Thyroid gland (tissue), 4 donors: ENCODE results near the gene SYNJ2. TPM values are rescaled to one million over a fixed set of nuclear protein-coding genes. Genes with fewer than 3 reads are reported as not detected.

Experiments used
- DNase-seq, 2 donors: peaks; one replicate each; pipeline ENCODE4 v3.0.0-alpha.2; 2019
- H3K27ac ChIP-seq, 3 donors: fragments of 200-600 bp; sonication (generic); 1 replicate in 2 of 3; 2 replicates in 1 of 3; pipeline ENCODE4 v1.5.1; 2016 to 2019; ENCODE audit warnings: mild to moderate bottlenecking in 1 of 3, moderate library complexity in 1 of 3
- H3K27me3 ChIP-seq: fragments of 200-600 bp; sonication (generic); one replicate; pipeline ENCODE4 v1.5.1; 2019
- H3K36me3 ChIP-seq, 2 donors: fragments of 200-600 bp; sonication (generic); one replicate each; pipeline ENCODE4 v1.5.1; 2016 to 2019
- H3K4me1 ChIP-seq, 2 donors: fragments of 200-600 bp; sonication (generic); one replicate each; pipeline ENCODE4 v1.5.1; 2017 to 2019
- H3K4me3 ChIP-seq, 3 donors: fragments of 200-600 bp; sonication (generic); replicated peaks in 1 of 3; 1 replicate in 2 of 3; 2 replicates in 1 of 3; pipeline ENCODE4 v1.5.1; 2016; ENCODE audit warnings: mild to moderate bottlenecking in 1 of 3
- H3K9me3 ChIP-seq: fragments of 200-600 bp; sonication (generic); one replicate; pipeline ENCODE4 v1.5.1; 2017
- CTCF ChIP-seq, 6 experiments: fragments of 200-600 bp in 3 of 6; fragments of 450-650 bp in 3 of 6; sonication (generic) in 3 of 6; IDR thresholded peaks; one replicate each; pipeline ENCODE4 v1.5.1; 2016 to 2019; ENCODE audit warnings: antibody characterized with exemption in 6 of 6, mild to moderate bottlenecking in 2 of 6, inconsistent platforms in 1 of 6, moderate library complexity in 1 of 6
- POLR2A ChIP-seq, 2 donors: fragments of 450-650 bp; IDR thresholded peaks; one replicate each; pipeline ENCODE4 v1.6.1; 2017; ENCODE audit warnings: antibody characterized with exemption in 2 of 2, mild to moderate bottlenecking in 2 of 2, moderate library complexity in 1 of 2
- WGBS, 2 donors: methylation state at CpG; one replicate each; pipeline ENCODE4 v1.1.5; 2017; 5-methylcytosine and 5-hydroxymethylcytosine counted together
- intact Hi-C: fragments of 100-400 bp; cut with DNase I; formaldehyde crosslinking; loops from one replicate; pipeline ENCODE4 v1.15.1; 2023
- total RNA-seq, 4 donors: library from RNA; depleted of rRNA; stranded (reverse); fragments of >200 nt; gene quantifications; one replicate each; pipeline ENCODE4 v1.2.3, GENCODE V29; 2016

Gene SYNJ2
- total RNA-seq, 4 donors from 2014 or later = 11.3 to 22.7 (median 13.5) TPM

GRCh38 chr6:158018041-158018771 lies 36.5 kb downstream of the SYNJ2 start:
- DNase-seq = no peak
- Histone ChIP-seq H3K9me3 (no peaks in the 10 kb centered on the region), H3K4me3 (no peak overlapping the region), H3K4me1 (peaks cover 0 to 10% of the 10 kb centered on the region in 2 donors), H3K27ac (no peak overlapping the region), H3K27me3 (no peaks in the 10 kb centered on the region), H3K36me3 (no peaks in the 10 kb centered on the region)
- WGBS, 2 donors = 84 to 88% methylated on average over 19 of the region's 19 CpGs
- TF ChIP-seq CTCF (IDR thresholded peaks at IDR 0.05) (no peak), POLR2A (IDR thresholded peaks at IDR 0.05) (no peak)
- intact Hi-C loops = no loop called here

GRCh38 chr6:158018851-158019361 lies 37.2 kb downstream of the SYNJ2 start:
- TF ChIP-seq CTCF (IDR thresholded peaks at IDR 0.05) = no peak
- no peak for TF ChIP-seq POLR2A (IDR thresholded peaks at IDR 0.05)
- DNase-seq = no peak
- H3K27me3 ChIP-seq = no peaks in the 10 kb centered on the region
- H3K27ac ChIP-seq = no peak overlapping the region
- 87 to 88% methylated on average over 13 to 14 of the region's 15 CpGs for WGBS, 2 donors
- no peaks in the 10 kb centered on the region for H3K36me3 ChIP-seq
- no peaks in the 10 kb centered on the region for H3K9me3 ChIP-seq
- H3K4me3 ChIP-seq = no peak overlapping the region
- H3K4me1 ChIP-seq = peaks cover 0 to 10% of the 10 kb centered on the region in 2 donors
- intact Hi-C loops = no loop called here

GRCh38 chr6:158019416-158019815 lies 37.8 kb downstream of the SYNJ2 start:
- no peaks in the 10 kb centered on the region for H3K27me3 ChIP-seq
- intact Hi-C loops = no loop called here
- H3K4me1 ChIP-seq = peaks cover 0 to 10% of the 10 kb centered on the region in 2 donors
- no peak for DNase-seq
- no peaks in the 10 kb centered on the region for H3K9me3 ChIP-seq
- WGBS, 2 donors = 97 to 99% methylated on average over 5 to 7 of the region's 8 CpGs
- no peak for TF ChIP-seq CTCF (IDR thresholded peaks at IDR 0.05)
- no peak for TF ChIP-seq POLR2A (IDR thresholded peaks at IDR 0.05)
- H3K27ac ChIP-seq = no peak overlapping the region
- no peaks in the 10 kb centered on the region for H3K36me3 ChIP-seq
- H3K4me3 ChIP-seq = no peak overlapping the region

- Histone ChIP-seq H3K27ac (no peak overlapping the region), H3K36me3 (no peaks in the 10 kb centered on the region), H3K27me3 (no peaks in the 10 kb centered on the region), H3K9me3 (no peaks in the 10 kb centered on the region), H3K4me3 (no peak overlapping the region), H3K4me1 (peaks cover 0 to 10% of the 10 kb centered on the region in 2 donors)
- WGBS, 2 donors = 90 to 95% methylated on average over 6 of the region's 6 CpGs
- intact Hi-C loops = no loop called here
- DNase-seq = no peak
- no peak for TF ChIP-seq POLR2A (IDR thresholded peaks at IDR 0.05)
- TF ChIP-seq CTCF (IDR thresholded peaks at IDR 0.05) = no peak
Observed at GRCh38 chr6:158020272-158020711, 38.6 kb downstream of the SYNJ2 start.

GRCh38 chr6:158020811-158021210 lies 39.1 kb downstream of the SYNJ2 start:
- TF ChIP-seq CTCF (IDR thresholded peaks at IDR 0.05) = no peak
- no peak for TF ChIP-seq POLR2A (IDR thresholded peaks at IDR 0.05)
- WGBS, 2 donors = 82 to 88% methylated on average over 2 of the region's 2 CpGs

More at GRCh38 chr6:158020811-158021210, 39.1 kb downstream of the SYNJ2 start:
- Histone ChIP-seq H3K4me1 (peaks cover under 1 to 13% of the 10 kb centered on the region in 2 donors), H3K9me3 (no peaks in the 10 kb centered on the region), H3K27ac (no peak overlapping the region), H3K27me3 (no peaks in the 10 kb centered on the region), H3K4me3 (no peak overlapping the region), H3K36me3 (no peaks in the 10 kb centered on the region)
- intact Hi-C loops = no loop called here
- no peak for DNase-seq
